ELR (cell line): Measurements from ENCODE around the gene CPNE6.
A peak's percentile ranks its signal among the peaks of the same experiment; 100 is the strongest.

Experiments used
- DNase-seq: peaks from one replicate; pipeline ENCODE4 v3.0.0-alpha.2; 2015; ENCODE audit warnings: low read depth

The CPNE6 gene

GRCh38 chr14:24069411-24069735 is 2.0 kb upstream of the CPNE6 start:
- DNase-seq: no peak

GRCh38 chr14:24070285-24071143 is 848 bp upstream of the CPNE6 start:
- no peak for DNase-seq

DNA sequence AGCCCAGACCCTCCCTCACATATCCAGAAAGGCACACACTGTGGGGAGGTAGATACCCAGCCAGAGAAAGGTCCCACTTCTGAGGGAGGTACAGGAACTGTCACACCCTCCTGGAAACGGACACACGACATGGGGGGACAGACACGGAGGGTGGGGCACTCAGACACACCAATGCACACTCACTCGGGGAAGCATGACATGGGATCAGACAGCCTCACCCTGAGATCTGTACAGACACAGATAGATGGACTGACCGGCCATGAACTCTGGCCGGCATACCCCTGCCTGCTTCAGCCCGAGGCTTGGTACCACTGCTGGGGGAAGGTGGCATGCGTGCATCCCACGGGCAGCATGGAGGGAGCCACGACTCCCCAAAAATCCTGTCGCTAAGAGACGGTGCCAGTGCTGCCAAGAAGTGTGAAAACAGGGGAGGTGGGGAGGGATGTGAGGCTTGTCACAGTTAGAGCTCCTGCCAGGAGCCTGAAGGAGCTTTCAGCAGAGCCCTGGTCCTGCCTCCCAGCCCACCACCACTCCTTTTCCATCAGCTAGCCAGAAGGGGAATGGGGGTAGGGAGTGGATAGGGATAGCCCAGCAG is 571 bp downstream of the CPNE6 start:
- DNase-seq: no peak

- no peak for DNase-seq
Observed at GRCh38 chr14:24072436-24072835, 1.1 kb downstream of the CPNE6 start.

- no peak for DNase-seq
Observed at GRCh38 chr14:24072881-24073877, 1.8 kb downstream of the CPNE6 start.

DNA sequence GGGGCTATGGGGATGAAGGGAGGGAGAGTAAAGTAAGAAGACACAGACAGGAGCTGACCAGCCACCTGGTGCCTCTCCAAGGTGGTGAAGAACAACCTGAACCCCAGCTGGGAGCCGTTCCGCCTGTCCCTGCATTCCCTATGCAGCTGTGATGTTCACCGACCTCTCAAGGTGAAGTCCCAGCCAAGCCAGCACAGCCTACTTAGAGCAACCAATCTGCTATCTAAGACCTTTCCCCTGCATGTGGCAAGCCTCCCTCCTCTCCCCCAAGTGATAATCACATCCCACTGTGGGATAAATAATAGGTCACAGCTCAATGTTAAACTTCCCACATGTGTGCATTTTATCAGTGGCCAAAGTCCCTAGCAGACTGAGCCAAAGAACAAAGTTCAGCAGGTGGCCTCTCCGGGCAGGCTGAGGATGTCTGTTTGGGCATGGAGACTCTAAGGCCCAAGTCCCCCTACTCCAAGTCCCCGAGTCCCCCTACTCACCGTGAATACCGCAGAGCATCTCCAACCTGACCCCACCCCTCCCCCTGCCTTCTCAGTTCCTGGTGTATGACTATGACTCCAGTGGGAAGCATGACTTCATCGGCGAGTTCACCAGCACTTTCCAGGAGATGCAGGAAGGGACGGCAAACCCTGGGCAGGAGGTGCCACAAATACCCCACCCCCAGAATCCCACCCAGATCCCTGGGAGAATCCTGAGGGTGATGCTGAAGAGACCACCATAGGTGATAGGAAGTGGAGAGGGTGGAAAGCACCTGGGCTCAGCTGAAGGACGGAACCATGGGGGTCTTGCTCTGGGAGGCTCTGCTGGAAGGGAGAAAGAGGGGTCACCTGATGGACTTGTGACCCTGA is 3.5 kb downstream of the CPNE6 start:
- DNase-seq: no peak

- no peak for DNase-seq
Observed at GRCh38 chr14:24075485-24076301, 4.3 kb downstream of the CPNE6 start.

DNA sequence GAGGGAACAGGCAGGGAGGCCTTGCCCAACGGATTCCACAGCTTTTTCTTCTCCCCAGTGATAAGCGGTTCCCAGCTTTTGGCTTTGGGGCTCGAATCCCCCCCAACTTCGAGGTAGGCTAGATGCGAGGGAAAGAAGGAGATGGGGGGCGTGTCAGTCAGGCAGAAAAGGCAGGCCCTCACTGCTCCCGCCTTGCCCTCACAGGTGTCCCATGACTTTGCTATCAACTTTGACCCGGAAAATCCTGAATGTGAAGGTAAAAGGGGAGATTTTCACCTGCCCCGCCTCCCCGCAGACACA is 4.9 kb downstream of the CPNE6 start:
- no peak for DNase-seq

DNA sequence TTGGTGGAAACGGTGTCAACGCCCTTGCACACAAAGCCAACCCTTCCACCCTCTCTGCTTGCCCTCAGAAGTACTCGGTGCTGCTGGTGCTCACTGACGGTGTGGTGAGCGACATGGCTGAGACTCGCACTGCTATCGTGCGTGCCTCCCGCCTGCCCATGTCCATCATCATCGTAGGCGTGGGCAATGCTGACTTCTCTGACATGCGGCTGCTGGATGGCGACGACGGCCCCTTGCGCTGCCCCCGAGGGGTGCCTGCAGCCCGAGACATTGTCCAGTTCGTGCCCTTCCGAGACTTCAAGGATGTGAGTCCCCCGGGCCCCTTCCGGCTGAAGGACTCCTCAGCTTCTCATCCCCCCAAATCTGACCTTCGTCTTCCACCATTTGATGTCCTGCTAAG is 5.7 kb downstream of the CPNE6 start:
- DNase-seq: no peak

DNA sequence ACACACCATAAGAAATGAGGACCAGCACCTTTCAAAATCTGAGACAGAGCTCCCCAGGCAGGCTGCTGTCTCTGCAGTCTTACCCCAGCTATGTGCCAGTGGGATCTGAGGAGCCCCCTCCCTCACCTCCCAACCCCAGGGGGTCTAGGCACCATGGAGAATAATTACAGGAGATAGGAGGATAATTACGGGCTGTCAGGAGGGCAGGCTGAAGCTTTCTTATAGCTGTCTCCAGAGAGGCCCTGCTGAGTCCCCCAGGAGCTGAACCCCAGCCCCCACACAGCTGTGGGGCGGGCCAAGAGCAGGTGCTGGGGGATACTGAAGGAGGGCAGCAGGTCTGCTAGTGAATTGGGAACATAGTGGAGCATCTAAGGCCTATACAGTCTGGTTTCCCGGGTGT is 6.8 kb downstream of the CPNE6 start:
- no peak for DNase-seq

GRCh38 chr14:24079491-24080141 is 8.3 kb downstream of the CPNE6 start:
- DNase-seq: no peak

DNA sequence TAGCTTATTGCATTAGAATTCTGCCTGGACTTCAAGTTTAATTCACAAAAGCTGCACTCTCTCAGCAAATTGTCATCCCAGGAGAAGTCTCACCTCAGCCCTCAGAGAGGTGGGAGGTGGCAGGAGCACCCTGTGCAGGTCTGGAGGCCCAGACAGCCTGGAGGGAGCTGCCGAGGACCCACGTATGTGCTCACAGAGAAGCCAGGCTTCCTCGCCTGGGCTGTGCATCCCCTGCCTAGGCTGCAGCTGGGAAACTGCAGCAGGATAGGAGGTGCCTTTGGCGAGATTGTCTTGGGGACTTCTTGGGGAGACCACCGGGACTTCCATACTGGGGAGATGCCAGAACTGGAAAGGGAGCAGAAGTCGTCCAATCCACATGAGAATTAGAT is 8.8 kb downstream of the CPNE6 start:
- no peak for DNase-seq

GRCh38 chr14:24080888-24081738 is 9.8 kb downstream of the CPNE6 start:
- peak; percentile 33 for DNase-seq

DNA sequence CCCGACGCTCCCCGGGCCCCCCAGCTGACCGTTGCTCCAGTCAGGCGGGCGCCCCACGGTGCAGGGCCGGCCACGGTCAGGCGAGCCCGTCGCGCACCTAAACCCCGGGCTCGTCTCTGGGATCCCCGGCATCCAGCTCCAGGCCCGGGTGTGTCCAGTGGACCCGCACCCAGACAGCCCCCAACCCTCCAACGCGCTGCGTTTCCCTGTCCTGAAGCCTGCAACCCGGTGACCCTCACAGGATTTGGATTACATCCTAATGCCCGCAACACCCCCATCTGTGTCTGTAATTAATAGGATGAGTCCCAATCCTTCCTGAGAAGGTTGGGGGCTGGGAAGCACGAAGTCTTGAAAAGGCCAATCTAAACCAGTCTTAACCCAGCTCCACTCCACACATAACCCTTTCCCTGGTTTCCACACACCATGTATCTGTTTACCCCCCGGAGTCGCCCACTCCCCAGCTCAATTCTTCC is 10.4 kb downstream of the CPNE6 start:
- DNase-seq: no peak

DNA sequence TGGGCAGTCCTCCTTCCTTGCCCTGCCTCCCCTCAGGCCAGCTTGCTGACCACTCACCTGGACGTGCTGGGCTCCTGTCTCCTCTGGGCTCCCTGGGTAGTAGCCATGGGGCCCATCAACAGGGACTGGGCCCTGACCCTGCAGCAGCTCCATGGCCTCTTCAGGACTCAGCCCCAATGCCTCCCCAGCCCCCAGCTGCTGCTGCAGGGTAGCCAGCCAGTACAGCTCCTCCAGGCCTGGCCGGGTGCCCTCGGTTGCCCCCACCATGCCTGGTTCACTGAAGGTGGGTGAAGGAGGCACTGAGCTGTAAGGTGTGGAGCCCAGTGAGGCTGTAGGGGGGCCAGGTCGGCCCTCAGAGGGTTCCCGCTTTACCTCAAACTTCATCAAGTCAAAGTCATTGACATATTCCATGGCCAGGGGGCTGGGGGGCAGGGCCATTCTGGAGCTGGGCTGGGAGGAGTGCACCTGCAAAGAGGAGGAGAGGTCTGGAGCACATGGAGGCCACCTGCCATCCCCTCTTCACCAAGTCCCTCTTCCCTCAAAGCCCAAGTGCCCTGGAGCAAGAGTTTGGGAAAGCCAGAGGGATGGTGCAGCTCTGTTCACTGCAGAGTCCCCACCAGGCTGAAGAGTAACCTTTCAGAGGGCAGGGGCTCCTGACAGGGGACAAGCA is 11.2 kb downstream of the CPNE6 start:
- DNase-seq: no peak

DNA sequence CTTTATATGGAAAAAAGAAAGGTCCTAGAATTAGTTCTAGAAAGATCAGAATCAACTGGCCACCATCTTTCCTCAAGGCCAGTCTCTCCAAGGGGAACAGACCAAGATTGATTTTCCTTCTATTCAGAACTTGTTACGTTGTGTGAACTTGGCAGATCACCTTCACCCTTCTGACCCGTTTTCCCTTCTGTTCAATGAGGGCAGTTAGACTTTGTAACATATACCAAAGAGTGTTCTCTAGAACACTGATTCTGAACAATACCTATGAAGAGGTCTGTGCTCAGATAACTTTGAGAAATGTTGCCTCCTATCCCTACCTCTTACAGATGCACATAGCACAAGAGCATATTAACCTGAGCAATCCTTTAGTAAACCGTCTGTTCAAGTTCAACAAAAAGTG is 12.1 kb downstream of the CPNE6 start:
- no peak for DNase-seq

- no peak for DNase-seq
Observed at GRCh38 chr14:24084440-24084839, 13.1 kb downstream of the CPNE6 start.

DNA sequence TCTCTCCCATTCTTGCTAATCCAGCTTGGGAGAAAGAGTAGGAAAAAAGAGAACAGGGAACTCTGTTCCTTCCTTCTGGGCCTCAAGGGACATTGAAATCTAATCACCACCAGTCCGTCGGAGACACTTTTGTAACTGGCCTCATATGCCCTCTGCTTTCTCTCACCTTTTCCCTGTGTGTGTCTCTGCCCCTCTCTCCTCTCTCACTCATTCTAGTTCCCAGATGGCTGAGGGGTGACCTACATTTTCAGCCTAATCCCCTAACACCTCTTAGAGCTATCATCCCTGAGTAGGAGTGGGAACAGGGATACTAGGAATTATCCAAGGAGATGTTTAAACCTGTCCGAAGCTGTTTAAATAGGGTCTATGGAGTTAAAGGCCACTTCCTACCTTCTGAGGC is 13.9 kb downstream of the CPNE6 start:
- no peak for DNase-seq
